GM12878 (cell line): ENCODE measurements around the gene ZNG1A. TPM values are rescaled to one million over a fixed set of nuclear protein-coding genes. Genes with fewer than 3 reads are reported as not detected.
"Not testable (repeated sequence)": the region's sequence is repeated elsewhere in the genome, so short reads cannot be mapped to it uniquely, and the experiment has no call there.

Source experiments
- ATAC-seq: fragments of 200-7000 bp; cut with Tn5 transposase; 3 replicates; pipeline ENCODE4 v1.9.1; 2020; ENCODE audit warnings: mild to moderate bottlenecking, moderate library complexity
- BruUV-seq: library from RNA; stranded (reverse); fragments of 400-500 nt; replicated peaks from 2 replicates; lab custom pipeline; 2021; lab: Mats Ljungman, UMichigan
- CTCF ChIA-PET: fragments of 300-600 bp; sonication (Branson Sonifier 250); formaldehyde crosslinking; extraction: SDS; loops from one replicate; lab custom pipeline; 2021; ENCODE audit warnings: inconsistent platforms; lab: Yijun Ruan, JAX
- POLR2A ChIA-PET: fragments of 350-600 bp; formaldehyde crosslinking; extraction: SDS; loops from one replicate; lab custom pipeline; 2021; ENCODE audit warnings: inconsistent platforms; lab: Charles Lee
- RAD21 ChIA-PET: fragments of 300-600 bp; sonication (Branson Sonifier 250); formaldehyde crosslinking; loops from one replicate; lab custom pipeline; 2023; ENCODE audit warnings: antibody characterized with exemption; ENCODE audit not compliant: unreplicated experiment; lab: Charles Lee
- SMC1A ChIA-PET: fragments of 300-600 bp; sonication (Branson Sonifier 250); formaldehyde crosslinking; loops from one replicate; lab custom pipeline; 2023; ENCODE audit not compliant: unreplicated experiment, uncharacterized antibody; lab: Charles Lee
- DNase-seq: peaks from one replicate; pipeline ENCODE4 v3.0.0-alpha.2; 2011; ENCODE audit warnings: low read depth, low spot score
- FAIRE-seq: peaks from 3 replicates; lab custom pipeline; 2011; peaks lifted over from hg19 to GRCh38; lab: Jason Lieb, UNC
- H2AFZ ChIP-seq: 2 replicates; pipeline ENCODE4 v1.6.0; 2011; ENCODE audit warnings: low read depth, low read length, control low read depth; ENCODE audit not compliant: control insufficient read depth
- H3K27ac ChIP-seq: 2 replicates; pipeline ENCODE4 v1.5.1; 2011; ENCODE audit warnings: control low read depth; ENCODE audit not compliant: control insufficient read depth, insufficient read depth
- H3K27me3 ChIP-seq, 2 experiments: replicated peaks in 1 of 2; 2 replicates each; pipeline versions ENCODE4 v1.6.0 to v1.6.1; 2011; ENCODE audit warnings: low read length in 1 of 2; ENCODE audit not compliant: control insufficient read depth in 2 of 2, insufficient read depth in 2 of 2
- H3K36me3 ChIP-seq, 2 experiments: 2 replicates each; pipeline ENCODE4 v1.5.1; 2011; ENCODE audit warnings: low read length in 1 of 2; ENCODE audit not compliant: control insufficient read depth in 2 of 2, insufficient read depth in 2 of 2
- H3K4me1 ChIP-seq: 2 replicates; pipeline ENCODE4 v1.6.1; 2011; ENCODE audit warnings: mild to moderate bottlenecking, low read length, moderate library complexity, mixed read lengths; ENCODE audit not compliant: control insufficient read depth, insufficient read depth
- H3K4me2 ChIP-seq: 2 replicates; pipeline ENCODE4 v1.6.0; 2011; ENCODE audit warnings: control low read depth; ENCODE audit not compliant: control insufficient read depth, insufficient read depth
- H3K4me3 ChIP-seq: fragments of 200-600 bp; sonication (generic); 2 replicates; pipeline ENCODE4 v1.5.1; 2016
- H3K79me2 ChIP-seq: 2 replicates; pipeline ENCODE4 v1.6.0; 2011; ENCODE audit warnings: low read length; ENCODE audit not compliant: control insufficient read depth, insufficient read depth
- H3K9ac ChIP-seq: 2 replicates; pipeline ENCODE4 v1.8.0; 2011; ENCODE audit warnings: low read length, control low read depth, mixed read lengths; ENCODE audit not compliant: control insufficient read depth, insufficient read depth
- H3K9me3 ChIP-seq: replicated peaks from 3 replicates; pipeline ENCODE4 v1.5.1; 2011; ENCODE audit warnings: mild to moderate bottlenecking, low read length; ENCODE audit not compliant: control insufficient read depth, insufficient read depth
- H4K20me1 ChIP-seq: 2 replicates; pipeline ENCODE4 v1.6.0; 2011; ENCODE audit not compliant: control insufficient read depth, insufficient read depth
- CHD4 ChIP-seq: fragments of 200-600 bp; sonication (generic); IDR thresholded peaks from 2 replicates; pipeline ENCODE4 v1.6.1; 2016; ENCODE audit warnings: mild to moderate bottlenecking
- HDAC6 ChIP-seq: fragments of 200-600 bp; sonication (generic); IDR thresholded peaks from one replicate; pipeline ENCODE4 v1.8.0; 2017; ENCODE audit warnings: antibody characterized with exemption; ENCODE audit not compliant: unreplicated experiment
- RBBP5 ChIP-seq: fragments of 200-600 bp; sonication (generic); conservative IDR thresholded peaks from 2 replicates; pipeline ENCODE4 v1.6.1; 2016
- TCF3 ChIP-seq: IDR thresholded peaks from 2 replicates; pipeline ENCODE4 v1.6.1; 2012; ENCODE audit warnings: low read depth, mild to moderate bottlenecking, low read length, borderline replicate concordance; ENCODE audit not compliant: insufficient read depth
- WGBS: methylation state at CpG from one replicate; pipeline ENCODE4 v1.1.6; 2016; ENCODE audit warnings: low lambda C conversion rate; ENCODE audit not compliant: insufficient replicate concordance, insufficient coverage; ENCODE audit errors: missing lambda C conversion rate; 5-methylcytosine and 5-hydroxymethylcytosine counted together
- in situ Hi-C: fragments of 300-500 bp; cut with MboI; formaldehyde crosslinking; loops from 9 replicates; pipeline ENCODE4 v1.14.3; 2018; ENCODE audit warnings: mixed read lengths
- intact Hi-C: fragments of 100-400 bp; cut with micrococcal nuclease; formaldehyde crosslinking; loops from one replicate; pipeline ENCODE4 v1.14.2; 2022; ENCODE audit not compliant: unreplicated experiment
- polyA plus RNA-seq, 11 experiments: library from polyadenylated mRNA; depleted of rRNA in 4 of 11; unstranded in 6 of 11; stranded (reverse) in 5 of 11; fragments of >200 nt; fragmentation: Nextera tagmentation in 4 of 11; fragmentation: Illumina TruSeq in 1 of 11; extraction: Ambion mirVana in 4 of 11; extraction: Trizol in 1 of 11; gene quantifications; 1 replicate in 1 of 11; 2 replicates in 10 of 11; pipeline versions ENCODE4 v1.2.1 to v1.2.3, GENCODE V29; 2011 to 2016; ENCODE audit warnings: inconsistent platforms in 2 of 11, missing spikeins in 2 of 11, low read depth in 1 of 11
- total RNA-seq, 4 experiments: library from RNA; depleted of rRNA in 3 of 4; stranded (reverse); fragments of >200 nt in 3 of 4; fragmentation: Illumina TruSeq in 1 of 4; extraction: Trizol in 1 of 4; gene quantifications; 2 replicates each; pipeline versions ENCODE4 v1.2.1 to v1.2.3, GENCODE V29; 2013 to 2021
- TF ChIP-seq, protein P1 (sequence below): IDR thresholded peaks from 2 replicates; pipeline ENCODE4 v1.6.1; 2011; ENCODE audit warnings: low read depth, low read length, improper control_type of control experiment, borderline replicate concordance
- TF ChIP-seq, protein P2 (sequence below): IDR thresholded peaks from 2 replicates; pipeline ENCODE4 v1.6.1; 2011; ENCODE audit warnings: borderline replicate concordance, low read depth, mild to moderate bottlenecking, moderate library complexity, low read length; ENCODE audit not compliant: insufficient read depth, poor library complexity, severe bottlenecking

The ZNG1A gene
- total and polyA plus RNA-seq, 10 of the 15 experiments (the other 5 are each of a cell fraction or from before 2014, with no cell fraction given): 48.0 to 179 (median 96.7) TPM

DNA sequence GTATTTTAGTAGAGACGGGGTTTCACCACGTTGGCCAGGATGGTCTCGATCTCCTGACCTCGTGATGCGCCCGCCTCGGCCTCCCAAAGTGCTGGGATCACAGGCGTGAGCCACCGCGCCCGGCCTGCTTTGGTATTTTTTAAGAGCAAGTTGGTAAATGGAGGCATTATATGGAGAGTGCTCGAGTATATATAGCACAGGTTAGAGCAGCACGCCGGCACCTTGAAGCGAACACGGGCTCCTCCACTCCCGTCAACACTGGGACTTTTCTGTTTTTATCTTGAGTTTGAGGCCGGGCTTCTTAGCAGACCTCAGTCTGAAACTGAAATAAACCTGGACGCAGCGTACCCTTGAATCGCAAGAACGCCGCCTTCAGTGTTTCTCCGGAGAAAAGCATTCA lies 35.0 kb upstream of the ZNG1A start:
- H3K27ac ChIP-seq, H3K9ac ChIP-seq, H3K4me1 ChIP-seq, H2AFZ ChIP-seq, DNase-seq, H3K4me3 ChIP-seq, H3K79me2 ChIP-seq, BruUV-seq, H3K27me3 ChIP-seq, in situ Hi-C loops, ATAC-seq, H3K36me3 ChIP-seq, FAIRE-seq, H4K20me1 ChIP-seq, RAD21 ChIA-PET, H3K9me3 ChIP-seq: not testable (repeated sequence)
- ChIA-PET POLR2A (interaction anchor here (1.0 kb wide), 1 partner anchor 59 kb away, joined by 3 read pairs; no protein-coding TSS in a partner anchor), SMC1A (interaction anchor here (0.8 kb wide), 1 partner anchor 59 kb away, joined by 3 read pairs; no protein-coding TSS in a partner anchor), CTCF (interaction anchor here (1.7 kb wide), 1 partner anchor 59 kb away, joined by 5 read pairs; no protein-coding TSS in a partner anchor)
- 96% methylated on average over 24 of the region's 24 CpGs for WGBS
- intact Hi-C loops: loop anchor here (2.0 kb wide), 1 partner anchor 59 kb away; no protein-coding TSS in a partner anchor
- H3K4me2 ChIP-seq: peak overlapping the region; percentile 93

DNA sequence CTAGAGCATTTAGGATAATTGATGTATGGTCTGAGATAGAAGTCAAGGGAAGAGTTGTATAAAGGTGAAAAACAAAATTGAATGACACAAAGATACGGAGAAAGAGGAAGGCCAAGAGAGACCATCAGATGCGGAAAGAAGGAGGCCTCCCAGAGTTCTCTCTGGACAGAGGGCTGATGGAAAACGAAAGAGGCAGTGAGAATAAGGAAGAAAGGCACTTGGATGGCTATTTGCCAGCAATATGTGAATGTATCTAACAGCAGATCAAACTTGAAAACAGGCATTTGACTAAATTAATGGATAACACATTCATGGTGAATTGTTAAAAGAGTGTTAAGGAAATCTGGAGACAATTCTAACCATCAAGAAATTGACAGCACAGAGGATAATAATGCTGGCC lies 33.4 kb upstream of the ZNG1A start:
- Histone ChIP-seq H3K27me3 (no peaks in the 10 kb centered on the region; a peak in 2 of 4 replicates), H3K79me2 (no peaks in the 10 kb centered on the region; the same call in 1 of the 2 replicates), H3K9me3 (no peaks in the 10 kb centered on the region), H3K27ac (no peak overlapping the region), H4K20me1 (no peaks in the 10 kb centered on the region), H3K4me3 (no peak overlapping the region), H3K4me2 (no peak overlapping the region), H3K4me1 (no peaks in the 10 kb centered on the region), H3K36me3 (no peaks in the 10 kb centered on the region), H2AFZ (no peak overlapping the region), H3K9ac (no peak overlapping the region)
- ATAC-seq: no peak
- DNase-seq: no peak
- CTCF ChIA-PET: no interaction called here
- SMC1A ChIA-PET: no interaction called here
- in situ Hi-C loops (no loop called here), intact Hi-C loops (no loop called here)
- RAD21 ChIA-PET: no interaction called here
- no peak for FAIRE-seq
- WGBS: 78% methylated on average over 3 of the region's 3 CpGs
- POLR2A ChIA-PET: no interaction called here
- BruUV-seq: no TSS peak
- TF ChIP-seq RBBP5 (no peak), HDAC6 (no peak), CHD4 (no peak), TCF3 (no peak)
- TF ChIP-seq, protein P1, sequence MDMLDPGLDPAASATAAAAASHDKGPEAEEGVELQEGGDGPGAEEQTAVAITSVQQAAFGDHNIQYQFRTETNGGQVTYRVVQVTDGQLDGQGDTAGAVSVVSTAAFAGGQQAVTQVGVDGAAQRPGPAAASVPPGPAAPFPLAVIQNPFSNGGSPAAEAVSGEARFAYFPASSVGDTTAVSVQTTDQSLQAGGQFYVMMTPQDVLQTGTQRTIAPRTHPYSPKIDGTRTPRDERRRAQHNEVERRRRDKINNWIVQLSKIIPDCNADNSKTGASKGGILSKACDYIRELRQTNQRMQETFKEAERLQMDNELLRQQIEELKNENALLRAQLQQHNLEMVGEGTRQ: no peak
- TF ChIP-seq, protein P2, sequence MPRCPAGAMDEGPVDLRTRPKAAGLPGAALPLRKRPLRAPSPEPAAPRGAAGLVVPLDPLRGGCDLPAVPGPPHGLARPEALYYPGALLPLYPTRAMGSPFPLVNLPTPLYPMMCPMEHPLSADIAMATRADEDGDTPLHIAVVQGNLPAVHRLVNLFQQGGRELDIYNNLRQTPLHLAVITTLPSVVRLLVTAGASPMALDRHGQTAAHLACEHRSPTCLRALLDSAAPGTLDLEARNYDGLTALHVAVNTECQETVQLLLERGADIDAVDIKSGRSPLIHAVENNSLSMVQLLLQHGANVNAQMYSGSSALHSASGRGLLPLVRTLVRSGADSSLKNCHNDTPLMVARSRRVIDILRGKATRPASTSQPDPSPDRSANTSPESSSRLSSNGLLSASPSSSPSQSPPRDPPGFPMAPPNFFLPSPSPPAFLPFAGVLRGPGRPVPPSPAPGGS: no peak
